ENCODE data around the gene MTCL3.

The MTCL3 gene

DNA sequence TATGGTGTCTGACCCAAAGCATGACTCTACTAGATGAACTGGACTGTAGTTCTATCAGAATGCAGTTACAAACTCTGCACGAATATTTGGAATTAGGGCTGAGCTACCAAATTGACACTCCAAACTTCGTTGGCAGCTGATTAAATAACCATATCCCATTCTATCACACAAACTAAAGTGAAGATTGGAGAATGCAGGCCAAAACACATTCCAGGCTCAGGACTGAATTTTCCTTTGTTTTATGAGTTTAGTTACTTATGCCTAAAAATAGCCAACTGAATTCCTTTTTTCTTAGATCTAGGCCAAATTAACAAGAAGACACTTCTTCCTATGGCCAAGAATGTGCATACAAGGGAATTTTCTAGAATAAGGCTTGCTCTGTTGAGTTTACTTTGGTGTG lies 50.2 kb downstream of the MTCL3 start:
- no peak for DNase-seq (ENCODE audit: low spot score)

DNA sequence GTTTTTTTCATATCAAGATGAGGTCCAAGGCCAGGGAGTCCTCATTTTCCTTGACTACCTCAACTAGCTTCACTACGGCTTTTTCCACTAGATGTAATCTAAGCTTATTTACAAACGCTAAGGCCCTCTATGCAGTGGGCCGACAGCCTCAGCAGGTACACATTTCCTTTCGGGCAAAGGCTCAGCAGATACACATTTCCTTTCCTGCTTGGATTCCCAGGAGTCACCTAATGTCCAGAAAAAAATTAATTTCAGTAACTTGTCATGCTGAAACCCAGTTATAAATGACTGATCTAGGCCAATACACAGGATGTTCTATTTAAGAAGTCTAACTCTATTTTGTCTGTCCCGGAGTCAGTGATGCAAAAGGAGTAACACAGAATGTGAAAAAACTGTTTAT lies 52.7 kb downstream of the MTCL3 start:
- no peak for DNase-seq (ENCODE audit: low spot score)

DNA sequence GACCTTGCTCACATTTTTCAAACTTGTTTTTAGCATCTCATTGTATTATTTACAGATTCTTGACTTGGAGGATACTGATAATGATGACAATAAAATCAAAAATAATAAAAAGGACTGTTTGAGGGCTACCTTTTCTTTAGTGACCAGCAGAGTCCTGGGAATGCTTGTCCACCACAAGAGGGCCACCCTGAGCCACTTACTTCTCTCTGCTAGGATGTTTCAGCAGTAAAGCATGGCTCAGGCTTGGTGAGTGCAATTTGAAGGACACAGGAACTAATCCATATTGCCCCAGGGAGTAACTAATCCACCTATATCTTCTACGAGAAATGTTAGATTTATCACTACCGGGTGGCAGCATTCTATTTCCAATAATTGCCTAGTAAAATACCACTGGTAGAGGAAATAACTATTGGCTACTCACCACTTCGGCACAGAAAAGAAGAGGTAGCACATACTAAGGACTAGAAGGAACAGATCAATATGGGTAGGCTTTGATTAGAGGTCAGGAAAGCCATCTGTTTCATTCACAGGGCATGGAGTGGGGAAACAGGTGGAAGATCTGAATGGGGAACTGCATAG lies 54.2 kb downstream of the MTCL3 start:
- DNase-seq (ENCODE audit: low spot score): peak; percentile 50

DNA sequence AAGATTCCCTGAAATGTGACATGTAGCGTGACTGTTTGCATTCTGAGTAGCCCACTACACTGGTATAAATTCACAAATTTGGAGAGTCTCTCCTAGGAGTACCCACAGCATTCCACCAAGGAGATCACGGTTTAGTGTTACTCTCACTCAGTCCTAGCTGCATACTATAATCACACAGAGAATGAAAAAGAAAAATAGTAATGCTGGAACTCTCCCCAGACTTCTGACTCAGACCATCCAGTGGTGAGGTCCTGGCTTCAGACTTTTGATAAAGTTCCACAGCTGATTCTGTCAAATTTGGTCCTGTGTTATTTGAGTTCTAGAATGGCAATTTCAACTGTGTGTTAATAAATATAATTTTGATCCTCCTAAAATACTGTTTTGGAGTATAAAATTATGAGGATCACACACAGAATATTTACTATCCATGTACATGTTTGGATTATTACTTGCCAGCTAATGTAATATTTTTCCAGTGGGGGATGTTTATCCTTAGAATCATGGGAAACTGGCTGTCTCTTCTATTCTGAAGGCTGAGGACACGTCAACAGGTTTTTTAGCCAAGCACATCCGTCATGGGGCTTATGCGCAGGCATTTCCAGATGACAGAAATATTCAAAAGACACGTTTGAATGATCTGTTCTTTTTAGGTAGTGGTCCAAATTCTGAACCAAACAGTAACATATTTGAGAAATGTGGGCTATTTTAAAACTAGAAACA lies 54.8 kb downstream of the MTCL3 start:
- DNase-seq (ENCODE audit: low spot score): peak; percentile 83

DNA sequence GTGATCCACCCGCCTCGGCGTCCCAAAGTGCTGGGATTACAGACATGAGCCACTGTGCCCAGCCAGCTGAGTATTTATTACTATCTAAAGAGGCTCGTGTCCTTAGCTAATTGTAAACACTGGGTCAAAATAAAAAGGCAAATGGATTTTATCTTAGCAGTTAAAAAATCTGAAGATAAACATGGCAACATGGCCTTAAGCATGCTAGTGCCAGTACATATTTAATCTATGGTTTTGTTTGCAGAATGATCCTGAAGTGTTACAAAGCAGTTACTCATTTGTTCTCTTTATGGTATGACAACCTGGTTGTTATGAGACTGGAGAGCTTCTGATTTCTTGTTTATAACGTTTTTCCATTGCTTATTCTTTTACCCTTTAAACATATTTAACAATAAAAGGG lies 56.1 kb downstream of the MTCL3 start:
- DNase-seq (ENCODE audit: low spot score): no peak

DNA sequence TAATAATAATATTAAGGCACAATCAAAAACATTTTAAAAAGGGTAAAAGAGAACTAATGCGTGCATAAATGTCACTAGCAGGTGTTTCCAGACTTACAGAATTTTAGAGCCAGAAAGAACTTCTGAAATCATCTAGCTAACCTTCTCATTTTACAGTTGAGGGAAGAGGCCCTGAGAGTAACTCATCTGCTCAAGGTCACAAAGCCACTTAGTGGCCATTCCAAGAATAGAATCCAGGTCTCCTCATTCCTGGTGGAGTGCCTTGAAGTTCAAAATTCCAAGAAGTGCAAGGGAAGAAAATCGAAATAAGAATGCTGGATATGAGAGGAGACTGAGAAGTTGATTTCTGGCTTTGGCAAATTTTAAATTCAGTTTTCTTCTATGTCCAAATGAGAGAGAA lies 56.8 kb downstream of the MTCL3 start:
- no peak for DNase-seq (ENCODE audit: low spot score)

DNA sequence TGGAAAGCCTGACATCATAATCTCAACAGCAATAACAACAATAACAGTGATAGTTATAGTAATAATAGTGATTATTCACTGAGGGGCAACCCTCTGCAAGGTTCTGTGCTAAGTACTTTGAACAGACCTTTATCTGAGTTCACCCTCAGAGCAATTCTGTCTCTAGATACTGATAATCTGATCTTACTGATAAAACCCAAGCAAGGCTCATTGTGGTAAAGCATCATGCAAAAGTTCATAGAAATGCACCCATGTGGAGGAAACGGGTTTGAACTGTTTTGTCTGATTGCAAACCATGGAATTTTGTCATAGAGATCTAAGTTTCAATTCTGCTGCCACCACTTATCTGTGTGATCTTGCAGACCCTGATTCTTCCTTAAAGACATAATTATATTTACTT lies 58.7 kb downstream of the MTCL3 start:
- no peak for DNase-seq (ENCODE audit: low spot score)

DNA sequence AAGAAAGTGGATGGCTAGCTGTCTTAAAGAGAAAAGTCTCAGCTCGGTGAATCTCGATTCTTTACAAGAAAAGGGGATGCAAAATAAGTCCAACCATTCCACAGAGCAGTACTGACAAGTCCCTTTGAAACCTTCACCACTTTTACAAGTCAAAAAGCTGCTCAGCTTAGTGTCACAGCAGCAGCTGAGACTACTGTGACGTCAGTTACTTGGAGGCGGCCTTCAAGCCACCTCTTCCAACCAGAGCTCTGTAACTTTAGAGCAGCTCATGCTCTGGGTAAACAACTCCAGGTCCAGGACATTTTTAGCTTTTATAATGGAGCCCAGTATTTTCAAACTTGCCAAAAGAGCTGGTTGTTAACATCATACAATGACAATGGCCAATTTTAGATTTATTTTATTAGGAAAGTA lies 59.9 kb downstream of the MTCL3 start, which contains the start of gene KIAA0408:
Gene KIAA0408, minus strand, starts transcription at position 159 of the 411 bp plus-strand sequence. CDS start 5,408 bp downstream, outside the sequence.
- DNase-seq (ENCODE audit: low spot score): peak; percentile 81

DNA sequence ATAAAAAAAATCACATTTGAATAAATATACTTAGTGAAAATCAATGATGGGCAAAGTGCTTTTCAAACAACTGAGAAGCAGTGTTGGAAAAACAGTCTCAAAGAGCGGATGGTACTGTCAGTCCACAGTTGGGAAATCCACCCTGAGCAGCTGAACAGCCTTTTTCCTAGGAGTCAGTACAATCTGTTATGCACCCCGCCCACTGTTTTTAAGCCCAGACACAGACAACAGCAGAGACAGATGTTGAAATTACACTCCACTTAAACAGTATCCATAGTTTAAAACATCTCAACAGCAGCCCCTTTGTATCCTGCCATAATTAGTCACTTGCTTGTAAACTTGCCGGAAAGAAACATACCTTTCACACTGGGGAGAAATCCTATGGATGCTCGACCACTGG lies 60.3 kb downstream of the MTCL3 start:
- DNase-seq (ENCODE audit: low spot score): peak; percentile 81

DNA sequence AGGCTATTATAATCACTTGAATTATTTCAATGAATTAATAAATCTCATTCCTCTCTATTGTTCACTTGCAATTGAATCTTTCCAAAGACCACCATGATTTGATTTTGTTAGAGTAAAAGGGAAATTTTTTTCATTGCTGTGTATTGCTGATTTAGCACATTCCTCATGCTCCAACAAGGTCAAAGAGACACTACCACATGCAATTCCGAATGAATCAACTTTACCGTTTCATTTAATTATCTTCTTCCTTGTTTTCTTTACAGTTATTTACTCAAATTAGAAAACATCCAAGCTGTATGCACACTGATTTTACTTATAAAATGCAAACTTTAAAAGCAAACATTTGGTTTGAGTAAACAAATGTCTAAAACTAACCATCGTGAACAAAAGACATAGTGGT lies 60.9 kb downstream of the MTCL3 start:
- DNase-seq (ENCODE audit: low spot score): no peak

DNA sequence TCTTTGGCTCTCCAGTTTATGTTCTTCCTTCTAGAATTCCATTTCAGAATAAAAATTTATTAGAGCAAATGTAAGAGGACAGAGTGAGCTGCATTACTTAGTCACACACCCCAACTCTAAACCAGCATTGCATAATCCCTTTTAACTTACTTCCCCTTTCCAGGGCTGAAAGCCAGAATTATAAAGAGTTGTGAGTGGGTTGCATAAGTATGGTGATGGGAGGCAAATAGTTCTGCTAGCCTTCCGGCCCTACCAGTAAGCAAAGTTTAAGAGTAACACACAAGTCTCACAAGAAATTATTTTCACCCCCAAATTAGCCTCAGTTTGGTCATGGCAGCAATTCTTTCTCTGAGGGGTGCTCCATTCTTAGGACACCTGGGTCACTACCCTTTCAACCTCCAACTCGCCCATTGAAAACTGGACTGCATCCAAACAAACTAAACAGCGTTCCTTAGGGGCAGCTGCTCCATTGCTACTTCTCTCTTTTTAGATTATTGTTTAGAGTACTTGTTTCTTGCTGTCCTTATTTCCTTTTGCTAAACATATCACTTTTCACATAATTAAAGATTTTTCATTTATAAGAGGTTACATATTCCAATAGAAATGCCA lies 61.6 kb downstream of the MTCL3 start:
- peak; percentile 51 for DNase-seq (ENCODE audit: low spot score)

DNA sequence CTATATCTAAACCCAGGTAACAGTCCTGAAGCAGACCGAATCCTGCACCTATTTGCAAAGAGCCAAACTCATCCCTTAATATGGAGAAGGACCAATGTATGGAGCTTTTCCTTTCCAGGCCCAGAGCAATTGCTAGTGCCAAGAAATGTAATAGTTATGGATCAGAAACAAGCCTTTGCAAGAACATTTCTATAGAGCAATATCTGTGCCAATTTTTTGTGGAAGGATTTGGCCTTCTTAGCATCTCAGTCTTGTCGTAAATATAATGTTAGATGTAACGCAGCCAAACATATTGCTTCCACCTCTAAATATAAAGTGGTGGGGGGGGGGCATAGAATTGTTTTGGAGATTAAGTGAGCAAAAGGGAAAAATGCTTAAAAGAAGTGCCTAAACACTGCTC lies 62.7 kb downstream of the MTCL3 start:
- peak; percentile 35 for DNase-seq (ENCODE audit: low spot score)

DNA sequence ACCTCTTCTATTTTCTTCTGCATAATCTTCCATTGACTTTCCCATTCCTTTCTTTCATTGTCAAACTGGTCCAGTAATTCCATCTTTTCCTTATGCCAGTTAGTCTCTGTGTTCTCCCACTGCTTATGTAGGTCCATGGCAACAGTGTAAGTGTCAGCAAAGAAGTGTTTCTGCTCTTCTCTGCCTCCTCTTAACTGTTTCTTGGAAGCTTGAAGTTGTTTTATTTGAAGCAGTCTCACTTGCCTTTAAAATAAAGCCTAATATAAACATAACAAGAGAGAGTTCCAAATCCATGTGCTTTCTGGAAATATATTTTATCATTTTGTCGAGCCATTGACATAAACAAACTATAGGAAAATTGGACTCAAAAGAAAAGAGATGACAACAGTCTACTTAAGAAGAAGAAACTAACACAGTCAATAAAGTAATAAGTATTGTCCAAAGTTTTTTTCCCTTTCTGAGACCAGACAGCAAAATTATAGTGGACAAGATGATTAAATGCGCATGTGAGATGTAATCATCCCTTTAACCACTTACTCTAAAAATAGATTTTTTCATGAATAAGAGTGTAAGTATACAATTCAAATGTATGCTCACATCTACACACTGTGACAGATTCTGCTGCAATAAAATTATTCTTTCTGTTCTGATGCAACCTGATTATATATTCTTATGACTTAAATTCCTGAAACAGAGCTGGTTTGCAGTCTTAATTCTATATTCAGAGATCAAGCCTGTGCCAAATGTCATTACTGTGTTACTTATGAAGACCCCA lies 65.1 kb downstream of the MTCL3 start:
- no peak for DNase-seq (ENCODE audit: low spot score)

DNA sequence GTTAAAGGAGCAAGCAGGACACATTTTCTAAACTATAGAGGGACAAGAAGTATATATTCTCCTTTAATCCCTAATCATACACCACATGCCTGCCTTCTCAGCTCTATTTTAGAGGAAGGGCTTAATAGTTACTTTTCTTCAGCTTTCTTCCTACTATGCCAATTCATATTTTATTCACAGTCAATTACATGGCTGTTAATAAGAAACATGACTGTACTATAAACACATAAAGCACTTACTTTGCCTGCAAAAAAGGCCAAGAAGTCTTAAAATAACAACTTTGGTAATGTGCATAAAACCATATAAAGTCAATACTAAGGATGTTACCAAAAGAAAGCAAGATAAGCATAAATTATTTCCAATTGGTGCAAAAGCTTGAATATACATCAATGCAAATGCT lies 66.3 kb downstream of the MTCL3 start:
- no peak for DNase-seq (ENCODE audit: low spot score)

DNA sequence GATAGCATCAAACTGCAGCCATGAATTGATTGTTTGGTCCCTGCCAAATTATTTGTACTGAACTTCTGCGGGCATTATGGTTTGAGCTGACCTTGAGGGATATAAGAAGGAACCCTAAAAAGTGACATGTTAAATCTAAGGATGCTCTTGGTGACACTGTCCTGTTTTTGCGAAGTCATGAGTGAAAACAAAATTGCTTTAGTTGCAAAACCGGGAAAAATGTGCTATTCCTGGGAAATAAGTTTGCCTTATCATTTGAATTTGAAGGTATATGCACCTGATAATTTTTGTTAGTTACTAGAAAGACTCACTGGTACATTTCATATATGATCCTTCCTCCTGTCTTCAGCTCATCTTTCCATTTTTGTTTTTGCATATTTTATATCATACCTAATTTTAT lies 67.7 kb downstream of the MTCL3 start:
- DNase-seq (ENCODE audit: low spot score): no peak

DNA sequence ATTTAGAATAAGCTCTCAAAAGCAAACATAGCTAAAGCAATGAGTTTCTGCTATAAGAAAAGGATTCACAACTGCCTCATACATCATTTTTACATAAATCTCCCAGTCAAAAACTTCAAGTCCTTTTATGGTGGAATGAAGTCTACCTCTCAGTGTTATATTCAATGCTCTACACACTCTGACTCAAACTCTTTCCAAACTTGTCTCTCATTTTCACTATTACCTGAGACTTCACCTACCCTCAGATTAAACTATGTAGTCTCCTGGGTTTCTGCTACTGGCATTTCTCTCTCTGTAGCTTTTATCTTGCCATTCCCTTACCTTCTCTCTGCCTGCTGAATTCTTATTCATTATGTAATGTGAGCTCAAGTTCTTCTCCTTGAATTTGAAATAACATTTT lies 71.4 kb downstream of the MTCL3 start:
- DNase-seq (ENCODE audit: low spot score): no peak

DNA sequence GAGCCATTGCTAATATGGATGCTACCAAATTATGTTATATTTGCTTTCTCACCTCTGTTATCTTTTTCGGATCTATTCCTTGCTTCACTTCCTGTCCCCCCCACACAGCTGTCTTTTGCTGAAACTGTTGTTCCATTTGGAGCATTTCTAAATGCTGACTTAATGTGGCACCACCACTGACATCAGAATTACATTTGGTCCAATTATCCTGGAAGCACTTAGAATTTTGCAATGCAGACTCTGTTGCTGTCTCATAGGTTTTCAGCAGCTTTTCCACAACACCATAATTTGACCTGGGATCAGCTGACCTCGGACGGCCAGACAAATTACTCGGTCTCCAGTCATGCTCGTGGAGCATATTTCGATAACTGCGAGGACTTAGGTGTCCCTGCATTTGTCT lies 72.8 kb downstream of the MTCL3 start:
- DNase-seq (ENCODE audit: low spot score): no peak

DNA sequence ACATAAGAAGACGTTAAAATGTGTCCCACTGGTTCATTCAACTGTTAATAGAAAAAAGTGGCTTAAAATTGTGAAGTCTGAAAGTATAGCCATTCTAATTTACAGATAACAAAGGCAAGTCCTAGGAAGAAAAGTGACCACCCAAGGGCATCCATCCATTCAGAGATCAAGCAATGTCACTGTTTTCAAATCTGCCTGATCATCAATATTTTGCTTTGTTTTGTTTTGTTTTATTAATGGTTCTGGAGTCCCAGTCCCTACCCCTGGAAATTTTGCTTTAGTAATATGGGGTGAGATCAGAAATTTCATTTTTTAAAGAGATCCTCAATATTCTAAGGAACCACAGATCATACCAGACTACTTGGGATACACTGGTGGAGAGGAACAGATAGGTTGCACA lies 77.3 kb downstream of the MTCL3 start:
- no peak for DNase-seq (ENCODE audit: low spot score)

DNA sequence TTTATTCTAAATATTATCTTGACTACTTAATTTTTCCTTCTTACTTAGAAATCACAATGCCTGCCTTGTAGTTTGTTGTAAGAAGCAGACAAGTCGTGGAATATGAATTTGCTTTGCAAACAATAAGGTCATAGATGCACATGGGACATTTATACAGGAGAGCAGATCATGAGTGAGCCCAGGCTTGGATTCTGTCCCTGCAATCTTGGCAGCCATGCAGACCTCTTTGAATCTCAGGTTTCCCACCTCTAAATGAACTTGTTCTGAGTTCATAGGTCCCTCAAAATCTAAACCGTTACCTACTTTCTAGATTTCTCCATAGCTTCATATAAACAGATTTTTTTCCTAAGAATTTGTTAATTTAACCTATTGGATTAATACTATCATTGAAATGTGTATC lies 79.4 kb downstream of the MTCL3 start:
- no peak for DNase-seq (ENCODE audit: low spot score)

DNA sequence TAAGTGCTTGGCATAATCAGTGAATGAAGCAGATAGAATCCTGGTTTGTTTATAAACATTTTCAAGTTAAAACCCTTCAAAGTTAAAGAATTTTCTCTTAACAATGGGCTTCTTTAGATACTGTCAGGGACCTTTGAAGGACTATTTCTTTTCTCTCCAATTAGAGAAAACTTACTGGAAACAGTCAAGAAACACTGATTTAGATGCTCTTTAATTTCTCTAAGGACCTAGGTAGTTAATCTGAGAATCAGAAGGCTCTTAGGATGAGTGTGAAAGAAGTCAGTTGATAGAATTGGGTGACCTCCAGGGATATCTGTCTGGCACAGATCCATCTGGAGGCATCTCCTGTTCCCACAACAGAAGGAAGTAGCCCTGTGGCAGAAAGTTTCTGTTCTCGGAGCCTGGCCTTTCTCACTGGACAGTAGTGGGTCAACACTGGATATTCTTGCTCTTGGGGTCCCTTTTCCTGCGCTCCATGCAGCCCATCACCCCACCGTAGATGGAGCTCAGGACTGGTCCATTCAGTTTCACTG lies 82.5 kb downstream of the MTCL3 start:
- DNase-seq (ENCODE audit: low spot score): no peak

DNA sequence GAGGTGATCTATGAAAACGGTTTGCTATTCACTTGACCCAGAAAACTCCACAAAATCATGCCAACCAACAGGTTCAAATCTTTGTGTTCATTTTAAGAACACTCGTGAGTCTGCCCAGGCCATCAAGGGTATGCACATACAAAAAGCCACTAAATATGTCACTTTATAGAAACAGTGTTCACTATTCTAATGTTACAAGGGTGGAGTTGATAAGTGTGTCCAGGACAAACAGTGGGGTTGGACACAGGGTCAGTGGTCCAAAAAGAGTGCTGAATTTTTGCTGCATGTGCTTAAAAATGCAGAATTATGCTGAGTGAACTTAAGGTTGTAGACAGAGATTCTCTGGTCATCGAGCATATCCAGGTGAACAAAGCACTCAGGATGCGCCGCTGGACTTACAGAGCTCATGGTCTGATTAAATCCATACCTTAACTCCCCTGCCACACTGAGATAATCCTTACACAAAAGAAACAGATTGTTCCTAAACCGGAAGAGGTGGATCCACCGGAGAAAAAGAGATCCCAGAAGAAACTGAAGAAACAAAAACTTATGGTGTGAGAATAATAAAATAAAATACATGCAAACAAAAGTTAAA lies 83.4 kb downstream of the MTCL3 start:
- DNase-seq (ENCODE audit: low spot score): no peak

DNA sequence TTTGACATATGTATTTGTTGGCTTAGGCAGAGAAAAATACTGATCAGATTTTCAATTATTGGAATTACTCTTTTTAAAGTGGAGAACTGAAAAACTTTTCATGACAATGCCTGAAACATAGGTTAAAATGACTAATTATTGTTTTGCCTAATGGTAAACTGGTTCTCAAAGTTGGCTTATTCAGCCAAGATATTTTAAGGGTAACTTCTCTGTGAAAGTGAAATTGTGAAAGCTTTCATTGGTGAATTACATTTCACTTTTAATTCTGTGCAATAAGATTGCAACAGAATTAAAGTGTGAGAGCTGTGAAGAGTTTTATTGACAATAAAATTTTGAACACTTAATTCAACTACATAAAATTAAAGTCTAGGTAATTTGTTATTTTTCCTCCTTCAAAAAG lies 84.5 kb downstream of the MTCL3 start:
- DNase-seq (ENCODE audit: low spot score): no peak
